Natural killer cell (primary cell): Measurements from ENCODE around the gene BTBD10. TPM values are rescaled to one million over a fixed set of nuclear protein-coding genes. Genes with fewer than 3 reads are reported as not detected.
A peak's percentile ranks its signal among the peaks of the same experiment; 100 is the strongest.

ENCODE experiments used
- ATAC-seq, 3 donors: fragments of 150-1000 bp in 2 of 3; fragments of 200-7000 bp in 1 of 3; cut with Tn5 transposase; 1 replicate in 1 of 3; 2 replicates in 2 of 3; pipeline ENCODE4 v1.10.0; 2021; ENCODE audit warnings: mild to moderate bottlenecking in 2 of 3, moderate library complexity in 2 of 3
- DNase-seq, 2 donors: peaks; one replicate each; pipeline versions ENCODE4 v3.0.0 to v3.0.0-alpha.2; 2013 to 2021; ENCODE audit warnings: mixed read lengths in 1 of 2
- H3K27ac ChIP-seq: one replicate; pipeline ENCODE4 v1.5.1; 2013; ENCODE audit warnings: mild to moderate bottlenecking, low read length
- H3K27me3 ChIP-seq: one replicate; pipeline ENCODE4 v1.6.1; 2013; ENCODE audit warnings: low read length; ENCODE audit not compliant: control insufficient read depth, insufficient read depth
- H3K36me3 ChIP-seq: one replicate; pipeline ENCODE4 v1.6.1; 2013; ENCODE audit warnings: low read length; ENCODE audit not compliant: control insufficient read depth, insufficient read depth
- H3K4me1 ChIP-seq: one replicate; pipeline ENCODE4 v1.6.1; 2013; ENCODE audit warnings: low read length; ENCODE audit not compliant: control insufficient read depth, insufficient read depth
- H3K4me3 ChIP-seq: one replicate; pipeline ENCODE4 v1.5.1; 2013; ENCODE audit warnings: low read length
- H3K9me3 ChIP-seq: one replicate; pipeline ENCODE4 v1.6.1; 2013; ENCODE audit warnings: low read length; ENCODE audit not compliant: control insufficient read depth, insufficient read depth
- H3K27ac Mint-ChIP-seq, 2 donors: one replicate each; pipeline ENCODE4 v1.8.0; 2022; ENCODE audit warnings: mild to moderate bottlenecking in 2 of 2, mixed read lengths in 2 of 2, moderate library complexity in 1 of 2
- H3K27me3 Mint-ChIP-seq, 2 donors: one replicate each; pipeline ENCODE4 v1.8.0; 2022; ENCODE audit warnings: low read depth in 2 of 2, mixed read lengths in 2 of 2
- H3K36me3 Mint-ChIP-seq: one replicate; pipeline ENCODE4 v1.8.0; 2022; ENCODE audit warnings: mixed read lengths
- H3K4me1 Mint-ChIP-seq, 2 donors: one replicate each; pipeline ENCODE4 v1.8.0; 2022; ENCODE audit warnings: mixed read lengths in 2 of 2
- H3K4me3 Mint-ChIP-seq: one replicate; pipeline ENCODE4 v1.8.0; 2022; ENCODE audit warnings: mild to moderate bottlenecking, moderate library complexity, mixed read lengths
- H3K9me3 Mint-ChIP-seq, 2 donors: one replicate each; pipeline ENCODE4 v1.8.0; 2022; ENCODE audit warnings: mixed read lengths in 2 of 2
- CTCF ChIP-seq: fragments of 200-600 bp; IDR thresholded peaks from one replicate; pipeline ENCODE4 v1.8.0; 2022; ENCODE audit warnings: antibody characterized with exemption
- WGBS: methylation state at CpG from one replicate; pipeline ENCODE4 v1.1.7; 2013; ENCODE audit warnings: missing lambda C conversion rate; ENCODE audit not compliant: insufficient coverage; 5-methylcytosine and 5-hydroxymethylcytosine counted together
- intact Hi-C: fragments of 100-400 bp; cut with micrococcal nuclease; formaldehyde crosslinking; loops from one replicate; pipeline ENCODE4 v1.14.2; 2022
- total RNA-seq, 4 donors: library from RNA; stranded (reverse); fragments of 120-200 nt in 1 of 4; gene quantifications; one replicate each; pipeline versions ENCODE4 v1.2.3 to v1.2.4, GENCODE V29; 2013 to 2022

BTBD10 gene
- total RNA-seq, 3 donors from 2014 or later (not counting 1 experiment from before 2014, with no cell fraction given), result 18.0 to 26.9 (median 23.2) TPM

- no peak overlapping the region for H3K4me3 ChIP-seq
- no peak for DNase-seq
- no peaks in the 10 kb centered on the region for H3K27me3 ChIP-seq
- 95% methylated on average over 5 of the region's 5 CpGs for WGBS
- H3K27ac ChIP-seq, result no peak overlapping the region
- peaks cover 5 to 6% of the 10 kb centered on the region in 2 donors for H3K4me1 Mint-ChIP-seq
- no peaks in the 10 kb centered on the region for H3K4me1 ChIP-seq
- H3K27ac Mint-ChIP-seq, result no peak overlapping the region
- peaks cover 18% of the 10 kb centered on the region for H3K36me3 Mint-ChIP-seq
- no peak for TF ChIP-seq CTCF
- H3K4me3 Mint-ChIP-seq, result no peak overlapping the region
- H3K9me3 Mint-ChIP-seq, result no peaks in the 10 kb centered on the region
- no peaks in the 10 kb centered on the region for H3K27me3 Mint-ChIP-seq
- peaks cover 100% of the 10 kb centered on the region for H3K36me3 ChIP-seq
- ATAC-seq, result no peak
- intact Hi-C loops, result no loop called here
- H3K9me3 ChIP-seq, result no peaks in the 10 kb centered on the region
Measured at GRCh38 chr11:13376402-13376801, 86.6 kb downstream of the BTBD10 start.

- Mint-ChIP-seq H3K27me3 (no peaks in the 10 kb centered on the region), H3K4me3 (no peak overlapping the region), H3K27ac (no peak overlapping the region), H3K36me3 (peaks cover 12% of the 10 kb centered on the region), H3K4me1 (peaks cover 0 to 5% of the 10 kb centered on the region in 2 donors), H3K9me3 (no peaks in the 10 kb centered on the region)
- intact Hi-C loops, result no loop called here
- H3K27ac ChIP-seq, result no peak overlapping the region
- DNase-seq (no peak), ATAC-seq (no peak)
- H3K4me3 ChIP-seq, result no peak overlapping the region
- no peak for TF ChIP-seq CTCF
- H3K27me3 ChIP-seq, result no peaks in the 10 kb centered on the region
- no peaks in the 10 kb centered on the region for H3K4me1 ChIP-seq
- H3K36me3 ChIP-seq, result peaks cover 100% of the 10 kb centered on the region
- H3K9me3 ChIP-seq, result no peaks in the 10 kb centered on the region
Measured at GRCh38 chr11:13375798-13376197, 87.2 kb downstream of the BTBD10 start.

- H3K9me3 ChIP-seq, result no peaks in the 10 kb centered on the region
- H3K4me1 Mint-ChIP-seq, result peaks cover 1 to 5% of the 10 kb centered on the region in 2 donors
- H3K4me3 Mint-ChIP-seq, result no peak overlapping the region
- no peak overlapping the region for H3K4me3 ChIP-seq
- H3K36me3 Mint-ChIP-seq, result peaks cover 13% of the 10 kb centered on the region
- 100% methylated on average over 2 of the region's 2 CpGs for WGBS
- no peak for DNase-seq
- no peaks in the 10 kb centered on the region for H3K27me3 Mint-ChIP-seq
- H3K9me3 Mint-ChIP-seq, result no peaks in the 10 kb centered on the region
- intact Hi-C loops, result no loop called here
- no peak overlapping the region for H3K27ac ChIP-seq
- peaks cover 98% of the 10 kb centered on the region for H3K36me3 ChIP-seq
- H3K4me1 ChIP-seq, result no peaks in the 10 kb centered on the region
- no peak for TF ChIP-seq CTCF
- H3K27me3 ChIP-seq, result no peaks in the 10 kb centered on the region
- no peak overlapping the region for H3K27ac Mint-ChIP-seq
- no peak for ATAC-seq
Measured at GRCh38 chr11:13373216-13373615, 89.8 kb downstream of the BTBD10 start.

- no peak overlapping the region for H3K4me3 Mint-ChIP-seq
- 94% methylated on average over 5 of the region's 5 CpGs for WGBS
- H3K9me3 Mint-ChIP-seq, result no peaks in the 10 kb centered on the region
- no peaks in the 10 kb centered on the region for H3K27me3 Mint-ChIP-seq
- ATAC-seq, result no peak
- Histone ChIP-seq H3K36me3 (peaks cover 95% of the 10 kb centered on the region), H3K27ac (no peak overlapping the region), H3K27me3 (no peaks in the 10 kb centered on the region), H3K9me3 (no peaks in the 10 kb centered on the region), H3K4me1 (no peaks in the 10 kb centered on the region), H3K4me3 (no peak overlapping the region)
- TF ChIP-seq CTCF, result no peak
- H3K4me1 Mint-ChIP-seq, result peaks cover 0 to 4% of the 10 kb centered on the region in 2 donors
- H3K36me3 Mint-ChIP-seq, result peaks cover 7% of the 10 kb centered on the region
- peak overlapping the region in 1 of 2 donors; percentile 8 for H3K27ac Mint-ChIP-seq
- no peak for DNase-seq
- intact Hi-C loops, result no loop called here
Measured at GRCh38 chr11:13368041-13368446, 95.0 kb downstream of the BTBD10 start.
